ENCODE measurements around the gene ZNF736.
"Not testable (repeated sequence)": the region's sequence is repeated elsewhere in the genome, so short reads cannot be mapped to it uniquely, and the experiment has no call there.

DNA sequence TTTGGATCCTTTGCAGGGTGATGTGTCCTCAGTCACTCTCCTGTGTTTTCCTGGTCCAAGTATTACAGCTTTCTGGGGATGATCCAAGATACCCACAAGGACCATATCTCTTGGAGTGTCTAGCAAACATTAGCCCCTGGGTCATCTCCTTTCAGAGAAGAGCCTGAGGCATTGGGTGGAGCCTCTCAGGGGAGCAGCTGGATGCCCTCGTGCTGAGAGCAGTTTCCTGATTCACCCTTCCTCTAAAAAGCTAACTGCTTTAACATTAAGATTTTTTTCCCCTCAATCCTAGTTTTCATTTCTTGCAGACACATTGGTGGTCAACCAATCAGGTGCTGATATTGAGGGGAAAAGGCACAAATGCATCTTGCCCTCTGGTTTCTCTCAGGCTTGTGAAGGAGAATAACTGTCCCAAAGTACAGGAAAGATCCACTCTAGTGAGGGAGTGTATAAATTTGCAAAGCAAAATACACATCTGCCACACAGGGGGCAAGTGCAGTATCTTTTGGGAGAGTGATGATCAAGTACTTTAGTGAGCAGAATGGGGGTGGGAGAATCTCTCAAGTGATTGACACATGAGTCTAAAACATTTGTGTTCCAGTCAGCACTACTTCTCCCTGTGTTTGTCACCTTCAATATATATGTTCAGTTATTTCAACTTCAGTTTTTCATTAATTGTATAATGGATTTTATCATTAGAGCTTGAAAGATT lies 2.4 kb downstream of the ZNF736 start:
- TF ChIP-seq, protein P1, sequence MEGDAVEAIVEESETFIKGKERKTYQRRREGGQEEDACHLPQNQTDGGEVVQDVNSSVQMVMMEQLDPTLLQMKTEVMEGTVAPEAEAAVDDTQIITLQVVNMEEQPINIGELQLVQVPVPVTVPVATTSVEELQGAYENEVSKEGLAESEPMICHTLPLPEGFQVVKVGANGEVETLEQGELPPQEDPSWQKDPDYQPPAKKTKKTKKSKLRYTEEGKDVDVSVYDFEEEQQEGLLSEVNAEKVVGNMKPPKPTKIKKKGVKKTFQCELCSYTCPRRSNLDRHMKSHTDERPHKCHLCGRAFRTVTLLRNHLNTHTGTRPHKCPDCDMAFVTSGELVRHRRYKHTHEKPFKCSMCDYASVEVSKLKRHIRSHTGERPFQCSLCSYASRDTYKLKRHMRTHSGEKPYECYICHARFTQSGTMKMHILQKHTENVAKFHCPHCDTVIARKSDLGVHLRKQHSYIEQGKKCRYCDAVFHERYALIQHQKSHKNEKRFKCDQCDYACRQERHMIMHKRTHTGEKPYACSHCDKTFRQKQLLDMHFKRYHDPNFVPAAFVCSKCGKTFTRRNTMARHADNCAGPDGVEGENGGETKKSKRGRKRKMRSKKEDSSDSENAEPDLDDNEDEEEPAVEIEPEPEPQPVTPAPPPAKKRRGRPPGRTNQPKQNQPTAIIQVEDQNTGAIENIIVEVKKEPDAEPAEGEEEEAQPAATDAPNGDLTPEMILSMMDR (IDR thresholded peaks at IDR 0.05) = not testable (repeated sequence)
- not testable (repeated sequence) for TF ChIP-seq POLR2AphosphoS5, POLR2A (IDR thresholded peaks at IDR 0.05)

Data from stomach (tissue), 4 donors.